Transverse colon (tissue), 4 donors: Measurements from ENCODE around the gene CA12. TPM values are rescaled to one million over a fixed set of nuclear protein-coding genes. Genes with fewer than 3 reads are reported as not detected.

ENCODE experiments used
- DNase-seq: peaks from one replicate; pipeline ENCODE4 v3.0.0-alpha.2; 2019
- H3K27ac ChIP-seq, 4 donors: fragments of 200-600 bp; sonication (generic); 2 replicates each; pipeline ENCODE4 v1.5.1; 2016 to 2018; ENCODE audit warnings: inconsistent platforms in 4 of 4
- H3K27me3 ChIP-seq: fragments of 200-600 bp; sonication (generic); 2 replicates; pipeline ENCODE4 v1.5.1; 2017; ENCODE audit warnings: inconsistent platforms
- H3K36me3 ChIP-seq, 4 donors: fragments of 200-600 bp; sonication (generic); 2 replicates each; pipeline ENCODE4 v1.5.1; 2017 to 2019; ENCODE audit warnings: inconsistent platforms in 4 of 4
- H3K4me1 ChIP-seq, 4 donors: fragments of 200-600 bp; sonication (generic); 2 replicates each; pipeline ENCODE4 v1.5.1; 2017 to 2020; ENCODE audit warnings: inconsistent platforms in 4 of 4
- H3K4me3 ChIP-seq, 4 donors: fragments of 200-600 bp; sonication (generic); 1 replicate in 1 of 4; 2 replicates in 3 of 4; pipeline versions ENCODE4 v1.5.1 to v1.6.1; 2017 to 2019; ENCODE audit warnings: inconsistent platforms in 4 of 4
- H3K9me3 ChIP-seq, 2 donors: fragments of 200-600 bp; sonication (generic); 2 replicates each; pipeline ENCODE4 v1.5.1; 2017 to 2019; ENCODE audit warnings: inconsistent platforms in 2 of 2
- CTCF ChIP-seq, 5 experiments: fragments of 200-600 bp in 3 of 5; fragments of 450-650 bp in 2 of 5; sonication (generic) in 3 of 5; IDR thresholded peaks; 1 replicate in 2 of 5; 2 replicates in 3 of 5; pipeline ENCODE4 v1.5.1; 2016 to 2017; ENCODE audit warnings: antibody characterized with exemption in 5 of 5, inconsistent platforms in 3 of 5, mild to moderate bottlenecking in 2 of 5, moderate library complexity in 1 of 5
- EP300 ChIP-seq: sonication (generic); formaldehyde crosslinking; IDR thresholded peaks from one replicate; pipeline ENCODE4 v1.6.1; 2017; ENCODE audit warnings: antibody characterized with exemption, low read depth
- POLR2A ChIP-seq: fragments of 450-650 bp; IDR thresholded peaks from one replicate; pipeline ENCODE4 v1.6.1; 2016; ENCODE audit warnings: antibody characterized with exemption, mild to moderate bottlenecking, moderate library complexity
- POLR2AphosphoS5 ChIP-seq, 3 donors: sonication (generic); formaldehyde crosslinking; IDR thresholded peaks; one replicate each; pipeline ENCODE4 v1.6.1; 2016; ENCODE audit warnings: antibody characterized with exemption in 3 of 3
- WGBS, 2 donors: methylation state at CpG; one replicate each; pipeline ENCODE4 v1.1.5; 2018; ENCODE audit warnings: low coverage in 1 of 2; 5-methylcytosine and 5-hydroxymethylcytosine counted together
- in situ Hi-C, 4 donors: fragments of 200-750 bp; cut with MboI; loops; one replicate each; pipeline versions ENCODE4 v1.15.0 to v1.15.1; 2017; ENCODE audit warnings: low sequenced_read_pairs in 3 of 4, low pct_ligation_motif_present in 1 of 4, low pct_unique_long_range_greater_than_20kb in 1 of 4
- intact Hi-C: fragments of 100-400 bp; cut with DNase I; formaldehyde crosslinking; loops from one replicate; pipeline ENCODE4 v1.15.1; 2023; ENCODE audit warnings: low total_unique reads
- total RNA-seq, 4 donors: library from RNA; depleted of rRNA; stranded (reverse); fragments of >200 nt; gene quantifications; one replicate each; pipeline ENCODE4 v1.1.0, GENCODE V29; 2016

Gene CA12
- total RNA-seq, 4 donors from 2014 or later = 121 to 392 (median 329) TPM

- no peaks in the 10 kb centered on the region for H3K9me3 ChIP-seq
- H3K27me3 ChIP-seq = no peaks in the 10 kb centered on the region
- intact Hi-C loops = no loop called here
- TF ChIP-seq POLR2AphosphoS5 (IDR thresholded peaks at IDR 0.05) (no peak), CTCF (IDR thresholded peaks at IDR 0.05) (no peak), EP300 (no peak), POLR2A (no peak)
- H3K27ac ChIP-seq = peak overlapping the region; percentile 62 to 76 (median 70)
- DNase-seq = no peak
- no peaks in the 10 kb centered on the region for H3K36me3 ChIP-seq
- 91 to 100% methylated on average over 1 to 7 of the region's 7 CpGs for WGBS, 2 donors
- H3K4me3 ChIP-seq = no peak overlapping the region
- peaks cover 2 to 50% (median 32%) of the 10 kb centered on the region in 4 donors for H3K4me1 ChIP-seq
- in situ Hi-C loops = no loop called here
Observed at GRCh38 chr15:63368503-63368902, 13.1 kb downstream of the CA12 start.

- 62 to 70% methylated on average over 6 of the region's 6 CpGs for WGBS, 2 donors
- H3K27me3 ChIP-seq = no peaks in the 10 kb centered on the region
- H3K27ac ChIP-seq = peak overlapping the region; percentile 62 to 76 (median 70)
- intact Hi-C loops (no loop called here), in situ Hi-C loops (no loop called here)
- H3K36me3 ChIP-seq = no peaks in the 10 kb centered on the region
- no peak overlapping the region for H3K4me3 ChIP-seq
- DNase-seq = no peak
- TF ChIP-seq EP300 = no peak
- TF ChIP-seq POLR2AphosphoS5 (IDR thresholded peaks at IDR 0.05) = no peak
- no peak for TF ChIP-seq CTCF (IDR thresholded peaks at IDR 0.05)
- no peak for TF ChIP-seq POLR2A
- H3K4me1 ChIP-seq = peaks cover 8 to 56% (median 38%) of the 10 kb centered on the region in 4 donors
- H3K9me3 ChIP-seq = no peaks in the 10 kb centered on the region
Observed at GRCh38 chr15:63367900-63368299, 13.7 kb downstream of the CA12 start.

- Histone ChIP-seq H3K27me3 (no peaks in the 10 kb centered on the region), H3K4me1 (peaks cover 12 to 61% (median 41%) of the 10 kb centered on the region in 4 donors), H3K9me3 (no peaks in the 10 kb centered on the region), H3K27ac (peak overlapping the region; percentile 62 to 76 (median 70)), H3K4me3 (no peak overlapping the region), H3K36me3 (no peaks in the 10 kb centered on the region)
- TF ChIP-seq EP300 (no peak), POLR2AphosphoS5 (IDR thresholded peaks at IDR 0.05) (peak in 1 of 3 donors; percentile 17)
- intact Hi-C loops = no loop called here
- in situ Hi-C loops = no loop called here
- 34 to 71% methylated on average over 1 to 2 of the region's 2 CpGs for WGBS, 2 donors
- no peak for DNase-seq
Observed at GRCh38 chr15:63367390-63367789, 14.3 kb downstream of the CA12 start.

GRCh38 chr15:63366451-63366850 lies 15.2 kb downstream of the CA12 start:
- Histone ChIP-seq H3K36me3 (no peaks in the 10 kb centered on the region), H3K9me3 (no peaks in the 10 kb centered on the region), H3K4me3 (no peak overlapping the region), H3K4me1 (peaks cover 12 to 71% (median 48%) of the 10 kb centered on the region in 4 donors), H3K27me3 (no peaks in the 10 kb centered on the region), H3K27ac (peak overlapping the region in 3 of 4 donors; percentile 62 to 76 (median 67))
- in situ Hi-C loops (no loop called here), intact Hi-C loops (no loop called here)
- 85 to 100% methylated on average over 1 to 2 of the region's 2 CpGs for WGBS, 2 donors
- DNase-seq = no peak
- TF ChIP-seq POLR2A (no peak), CTCF (IDR thresholded peaks at IDR 0.05) (no peak), POLR2AphosphoS5 (IDR thresholded peaks at IDR 0.05) (no peak), EP300 (no peak)

GRCh38 chr15:63365273-63365680 lies 16.4 kb downstream of the CA12 start:
- in situ Hi-C loops (no loop called here), intact Hi-C loops (no loop called here)
- peak overlapping the region in 3 of 4 donors; percentile 3 to 41 (median 32) for H3K27ac ChIP-seq
- H3K36me3 ChIP-seq = no peaks in the 10 kb centered on the region
- TF ChIP-seq CTCF (IDR thresholded peaks at IDR 0.05) (no peak), EP300 (no peak), POLR2AphosphoS5 (IDR thresholded peaks at IDR 0.05) (no peak), POLR2A (no peak)
- no peak for DNase-seq
- peaks cover 12 to 81% (median 51%) of the 10 kb centered on the region in 4 donors for H3K4me1 ChIP-seq
- no peaks in the 10 kb centered on the region for H3K9me3 ChIP-seq
- no peak overlapping the region for H3K4me3 ChIP-seq
- no peaks in the 10 kb centered on the region for H3K27me3 ChIP-seq
- WGBS, 2 donors = 47% methylated on average over 5 of the region's 5 CpGs; no CpG with 5 or more reads in 1 of the 2 donors
